HG02852 (cell line): Measurements from ENCODE around the gene EAPP.
"Not testable (repeated sequence)": the region's sequence is repeated elsewhere in the genome, so short reads cannot be mapped to it uniquely, and the experiment has no call there.

Source experiments
- ATAC-seq: cut with Tn5 transposase; IDR thresholded peaks from one replicate; pipeline ENCODE4 v1.9.1; 2021; ENCODE audit warnings: mild to moderate bottlenecking, moderate library complexity; ENCODE audit not compliant: unreplicated experiment

Gene EAPP

GRCh38 chr14:34539407-34540180, at the start of gene EAPP:
EAPP (minus strand) TSS chr14:34539701; CDS start chr14:34539628, 73 bp downstream.
- peak; percentile 100 for ATAC-seq

- ATAC-seq, result no peak
These were observed 44.0 kb upstream of the EAPP start for GRCh38 chr14:34583525-34583924.

- no peak for ATAC-seq
These were observed 42.7 kb upstream of the EAPP start for GRCh38 chr14:34582117-34582680.

- ATAC-seq, result no peak
These were observed 40.9 kb upstream of the EAPP start for GRCh38 chr14:34580381-34580780.

- ATAC-seq, result no peak
These were observed 32.3 kb upstream of the EAPP start for GRCh38 chr14:34571771-34572170.

GRCh38 chr14:34569750-34570149, 30.2 kb upstream of the EAPP start:
- ATAC-seq, result no peak

- no peak for ATAC-seq
These were observed 29.3 kb upstream of the EAPP start for GRCh38 chr14:34568803-34569202.

GRCh38 chr14:34562776-34563150, 23.3 kb upstream of the EAPP start:
- no peak for ATAC-seq

GRCh38 chr14:34562037-34562775, 22.7 kb upstream of the EAPP start:
- ATAC-seq, result not testable (repeated sequence)

GRCh38 chr14:34556498-34556829, 17.0 kb upstream of the EAPP start:
- ATAC-seq, result peak; percentile 44

GRCh38 chr14:34555583-34556497, 16.3 kb upstream of the EAPP start:
- peak; percentile 71 for ATAC-seq

GRCh38 chr14:34554540-34555250, 15.2 kb upstream of the EAPP start:
- no peak for ATAC-seq

GRCh38 chr14:34549276-34549966, 9.9 kb upstream of the EAPP start:
- not testable (repeated sequence) for ATAC-seq

GRCh38 chr14:34548472-34548981, 9.0 kb upstream of the EAPP start:
- ATAC-seq, result no peak

GRCh38 chr14:34547136-34547520, 7.6 kb upstream of the EAPP start:
- ATAC-seq, result peak; percentile 46

GRCh38 chr14:34546272-34547135, 7.0 kb upstream of the EAPP start:
- peak; percentile 77 for ATAC-seq

- ATAC-seq, result not testable (repeated sequence)
These were observed 919 bp upstream of the EAPP start for GRCh38 chr14:34540181-34541059.
